HG03108 (cell line): ENCODE results near the gene CDC42BPB.

ENCODE experiments used
- ATAC-seq: cut with Tn5 transposase; IDR thresholded peaks from one replicate; pipeline ENCODE4 v1.9.1; 2021; ENCODE audit warnings: moderate library complexity; ENCODE audit not compliant: unreplicated experiment

CDC42BPB gene

DNA sequence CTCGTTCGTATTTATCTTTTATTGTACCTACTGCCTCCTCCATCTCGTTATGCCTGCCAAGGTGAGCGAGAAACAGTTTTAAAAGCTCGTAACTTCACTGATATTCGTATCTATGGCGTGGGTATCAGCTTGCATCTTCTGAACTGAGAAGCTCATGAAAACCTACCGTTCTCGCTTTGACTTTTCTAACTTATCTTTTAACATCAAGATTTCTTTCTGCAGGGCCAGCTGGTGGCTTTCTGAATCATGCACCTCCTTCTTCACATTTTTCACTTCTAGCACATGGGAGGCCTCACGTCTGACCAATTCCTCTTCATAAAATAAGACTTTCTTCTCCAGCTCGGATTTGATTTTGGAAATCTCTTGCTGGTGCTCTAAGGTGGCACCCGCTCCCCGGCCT is 89.0 kb downstream of the CDC42BPB start:
- ATAC-seq = no peak

DNA sequence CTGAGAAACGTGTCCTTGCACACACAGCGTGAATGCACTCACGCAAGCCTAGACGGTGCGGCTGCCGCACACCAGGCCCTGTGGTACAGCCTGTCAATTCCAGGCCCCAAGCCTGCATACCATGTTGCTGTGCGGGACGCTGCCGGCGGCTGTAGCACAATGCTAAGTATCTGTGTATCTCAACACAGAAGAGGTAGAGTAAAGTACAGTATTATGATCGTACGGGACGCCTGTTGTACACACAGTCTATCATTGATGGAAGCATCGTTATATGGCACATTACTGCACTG is 89.9 kb downstream of the CDC42BPB start:
- ATAC-seq = no peak

DNA sequence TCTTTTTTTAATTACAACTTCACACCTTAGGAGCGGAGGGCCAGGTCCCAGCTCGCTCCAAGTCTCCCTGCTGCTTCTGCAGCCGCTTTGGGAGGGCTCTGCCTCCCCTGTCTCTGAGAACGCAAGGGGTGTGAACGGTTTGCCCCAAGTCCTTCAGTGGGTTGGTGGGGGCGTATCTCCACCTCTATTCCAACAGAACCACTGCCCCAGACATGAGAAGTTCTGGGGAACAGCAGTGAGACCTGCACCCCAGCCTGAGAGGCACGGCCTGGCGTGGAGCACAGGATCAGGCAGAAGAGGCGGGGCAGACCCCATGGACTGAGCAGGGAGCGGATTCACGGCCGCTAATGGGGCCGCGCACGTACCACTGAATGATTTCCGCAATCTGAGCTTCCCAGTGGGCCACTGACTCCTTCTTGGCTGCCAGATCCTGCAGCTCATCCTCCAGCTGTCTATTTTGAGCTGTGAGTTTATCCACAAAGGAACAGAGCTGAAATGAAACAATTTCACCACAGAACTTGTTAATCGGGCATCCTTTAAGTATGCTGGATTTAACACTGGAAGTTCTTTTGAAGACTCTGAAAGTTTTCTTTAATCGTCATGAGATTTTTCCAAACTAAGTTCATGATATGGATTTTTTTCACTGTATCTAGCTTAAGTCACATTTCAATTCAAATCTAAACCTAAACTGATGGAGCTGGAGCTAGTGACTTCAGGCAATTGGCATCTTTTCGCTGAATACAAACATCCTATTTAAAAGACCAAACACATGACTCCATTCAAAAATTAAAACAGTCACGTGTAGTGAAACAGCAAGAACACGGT is 90.5 kb downstream of the CDC42BPB start:
- ATAC-seq = no peak

DNA sequence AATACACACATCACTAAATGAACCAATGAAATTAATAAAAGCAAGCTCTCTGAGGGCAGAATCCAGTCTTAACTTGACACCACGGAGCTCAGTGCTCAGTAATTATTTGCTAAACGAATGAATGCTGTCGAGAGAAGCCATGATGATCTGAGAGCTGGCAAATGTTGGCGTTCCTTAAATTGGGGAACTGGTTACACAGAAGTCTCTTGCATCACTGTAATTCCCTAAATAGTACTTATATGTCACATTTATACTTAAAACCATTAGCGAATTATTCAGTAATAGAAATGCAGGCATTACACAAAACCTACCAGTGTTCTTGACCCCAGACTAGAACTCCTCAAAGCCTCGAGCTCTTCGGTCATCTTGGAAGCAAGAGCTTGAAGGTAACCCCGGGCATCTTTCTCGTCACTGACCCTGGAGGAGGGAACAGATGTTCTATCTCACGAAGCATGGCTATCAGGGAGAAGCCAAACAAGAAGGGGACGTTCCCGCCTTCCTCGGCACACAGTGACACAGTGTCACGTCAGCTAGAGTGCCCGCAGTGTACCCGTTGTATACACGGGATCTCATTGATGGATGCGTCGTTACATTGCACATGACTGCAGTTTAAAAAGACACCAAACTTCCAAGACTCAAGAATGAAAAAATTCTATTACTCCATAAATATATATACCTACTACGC is 91.2 kb downstream of the CDC42BPB start:
- no peak for ATAC-seq

DNA sequence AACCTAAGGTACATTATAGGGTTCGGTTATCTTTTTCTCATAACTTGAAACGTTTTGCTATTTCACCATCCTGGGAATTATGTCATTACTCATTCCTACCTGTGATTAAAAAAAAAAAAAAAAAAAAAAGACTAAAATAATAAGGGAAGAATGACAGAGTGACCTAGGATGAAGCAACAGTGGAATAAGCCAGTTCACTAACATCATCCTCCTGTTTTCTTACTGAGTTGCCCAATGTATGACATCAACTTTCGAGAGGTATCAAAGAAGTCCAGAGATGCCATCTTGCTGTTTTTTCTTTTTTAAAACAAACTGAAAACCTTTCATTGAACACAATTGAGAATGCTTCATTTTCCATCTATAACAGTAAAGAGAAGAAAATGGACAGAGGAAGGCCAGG is 92.1 kb downstream of the CDC42BPB start:
- no peak for ATAC-seq

DNA sequence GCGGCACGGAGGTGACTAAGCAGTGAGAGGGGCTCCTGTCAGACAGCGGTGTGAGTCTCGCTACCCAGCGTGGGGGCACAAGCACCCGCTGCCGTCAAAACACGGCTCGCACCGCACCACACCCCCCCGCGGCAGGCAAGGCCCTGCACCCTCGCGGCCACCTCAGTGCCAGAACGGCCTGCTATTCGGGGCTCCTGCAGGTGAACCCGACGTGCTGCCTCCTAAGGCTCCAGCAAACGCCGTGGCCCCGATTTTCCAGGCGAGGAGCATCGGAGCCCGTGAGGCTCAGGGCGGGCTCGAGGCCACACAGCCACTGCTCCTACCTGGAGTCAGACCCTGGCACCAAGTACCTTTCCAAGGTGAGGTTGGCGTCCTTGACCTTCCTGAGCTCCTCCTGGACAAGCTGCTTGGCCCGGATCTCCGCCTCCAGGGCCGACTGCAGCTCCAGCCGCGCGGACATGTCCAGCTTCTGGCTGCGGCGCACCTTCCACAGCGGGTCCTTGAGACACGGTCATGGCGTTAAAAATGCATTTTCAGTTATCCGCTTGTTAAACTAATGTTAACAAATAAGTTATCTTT is 93.1 kb downstream of the CDC42BPB start:
- ATAC-seq = no peak

DNA sequence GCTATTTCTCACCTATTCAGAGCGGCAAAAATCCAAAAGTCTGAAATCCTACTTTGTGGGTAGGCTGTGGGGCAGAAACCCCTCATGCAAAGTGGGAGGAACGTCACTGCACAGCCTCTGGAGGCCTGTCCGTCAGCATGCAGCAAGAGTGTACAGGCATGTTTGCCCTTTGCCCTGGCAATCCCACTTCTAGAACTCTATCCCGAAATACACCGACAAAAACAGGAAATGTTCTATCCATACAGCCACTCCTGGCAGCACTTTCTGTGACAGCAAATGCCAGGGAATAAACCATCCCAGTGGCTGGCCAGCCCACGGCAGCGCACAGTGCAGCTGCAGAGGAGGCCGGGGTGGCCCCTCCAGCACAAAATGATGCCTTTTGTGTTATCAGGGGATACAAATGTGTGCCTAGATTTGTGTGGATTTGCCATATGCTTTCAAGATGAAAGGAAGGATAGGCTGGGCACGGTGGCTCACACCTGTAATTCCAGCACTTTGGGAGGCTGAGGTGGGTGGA is 95.2 kb downstream of the CDC42BPB start:
- no peak for ATAC-seq

DNA sequence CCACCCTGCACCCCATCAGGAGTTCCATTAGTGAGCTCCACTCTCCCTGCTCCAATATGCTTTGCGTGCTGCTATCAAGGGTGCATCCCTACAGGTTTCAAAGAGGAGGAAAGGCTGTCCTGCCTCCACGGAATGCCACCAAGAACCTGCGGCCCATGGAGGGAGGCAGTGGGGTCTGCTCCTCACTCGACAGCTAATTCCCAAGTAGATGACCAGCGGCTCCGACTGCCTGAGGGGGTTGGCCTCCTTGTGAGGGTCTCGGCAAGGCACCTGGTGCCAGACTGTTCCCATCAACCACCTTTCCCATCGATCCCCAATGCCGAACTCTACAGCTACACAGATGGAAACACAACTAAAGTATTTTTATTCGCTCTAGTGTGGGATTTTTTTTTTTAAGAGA is 98.9 kb downstream of the CDC42BPB start:
- ATAC-seq = no peak

DNA sequence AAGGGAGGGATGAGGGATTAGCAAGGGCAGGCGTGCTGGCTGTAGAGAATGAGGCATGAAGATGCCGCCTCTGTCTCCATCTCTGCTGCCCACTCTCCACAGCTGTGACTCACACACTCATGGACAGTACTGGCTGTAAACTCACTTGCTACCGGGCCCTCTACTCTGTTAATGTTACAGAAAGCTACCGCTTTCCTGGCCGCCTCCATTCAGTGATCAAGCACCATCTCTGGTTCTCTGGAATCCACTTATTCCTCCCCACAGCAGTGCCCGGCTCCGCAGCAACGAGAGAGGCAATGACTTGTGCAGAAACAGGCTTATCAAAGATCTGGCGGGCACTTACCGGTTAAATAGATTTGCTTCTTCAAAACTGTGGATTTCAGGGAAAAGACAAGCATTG is 100.1 kb downstream of the CDC42BPB start:
- ATAC-seq = no peak

DNA sequence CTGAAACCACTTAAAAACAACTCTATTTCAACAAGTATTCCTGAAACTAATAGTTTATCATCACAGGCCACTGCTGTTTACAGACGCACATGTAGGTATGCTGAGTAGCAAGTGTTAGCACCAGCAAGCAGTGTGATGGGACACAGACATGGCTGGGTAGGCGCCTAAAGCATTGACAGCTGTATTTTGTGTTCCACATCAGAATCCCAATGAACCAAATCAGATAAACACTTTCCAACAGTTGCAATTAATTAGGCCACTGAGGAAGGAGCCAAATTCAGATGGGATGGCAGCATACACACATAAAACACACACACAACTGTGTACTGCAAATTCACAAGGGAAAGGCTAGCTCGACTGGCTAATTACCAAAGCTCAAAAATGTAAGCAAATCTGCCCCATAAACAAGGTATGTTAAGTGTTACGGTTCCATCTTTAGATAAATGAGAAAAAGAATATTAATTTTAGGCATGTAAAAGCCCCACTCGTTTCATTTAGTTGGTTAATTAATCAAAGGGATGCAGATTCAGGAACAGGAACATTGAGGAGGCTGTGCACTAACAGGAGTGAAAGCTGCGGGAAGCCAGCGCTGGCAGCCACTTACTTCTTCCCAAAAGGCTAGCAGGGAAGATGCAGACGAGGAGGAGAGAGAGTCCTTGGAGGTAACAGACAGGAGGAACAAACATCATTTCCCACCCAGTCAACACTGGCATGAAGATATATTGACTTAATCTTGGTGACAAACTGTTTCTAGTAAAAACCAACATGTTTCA is 101.5 kb downstream of the CDC42BPB start:
- no peak for ATAC-seq

DNA sequence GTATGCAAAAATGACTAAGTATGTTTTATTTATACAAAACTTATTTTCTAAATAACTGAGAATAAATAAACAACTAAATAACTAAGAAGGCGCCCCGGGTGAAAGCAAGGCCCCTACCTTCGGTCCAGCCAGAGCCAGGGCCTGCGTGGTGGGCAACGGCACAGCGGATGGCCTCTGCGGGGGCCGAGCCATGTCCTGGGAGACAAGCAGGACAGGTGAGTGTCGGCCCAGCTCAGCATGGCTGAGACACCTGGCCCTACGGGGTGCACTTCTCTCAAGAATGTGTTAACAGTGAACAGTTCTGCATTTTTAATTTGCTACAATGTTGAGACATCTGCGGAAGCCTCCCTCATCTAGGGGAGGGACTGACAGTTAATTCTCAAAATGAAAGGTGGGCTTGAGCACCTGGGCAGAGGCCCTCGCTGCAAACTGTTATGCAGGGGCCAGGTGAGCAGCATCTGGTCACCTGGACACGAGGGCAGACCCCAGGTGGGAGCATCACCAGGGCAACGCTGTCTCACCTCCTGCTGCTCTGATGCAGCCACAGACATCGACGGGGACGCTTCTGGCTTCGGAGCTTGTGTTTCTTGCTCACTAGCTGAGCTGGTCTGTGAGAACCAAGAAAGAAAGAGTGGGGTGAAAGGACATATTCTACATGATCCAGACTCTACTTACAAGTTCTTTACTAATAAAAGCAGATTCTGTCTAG is 103.1 kb downstream of the CDC42BPB start:
- ATAC-seq = no peak

DNA sequence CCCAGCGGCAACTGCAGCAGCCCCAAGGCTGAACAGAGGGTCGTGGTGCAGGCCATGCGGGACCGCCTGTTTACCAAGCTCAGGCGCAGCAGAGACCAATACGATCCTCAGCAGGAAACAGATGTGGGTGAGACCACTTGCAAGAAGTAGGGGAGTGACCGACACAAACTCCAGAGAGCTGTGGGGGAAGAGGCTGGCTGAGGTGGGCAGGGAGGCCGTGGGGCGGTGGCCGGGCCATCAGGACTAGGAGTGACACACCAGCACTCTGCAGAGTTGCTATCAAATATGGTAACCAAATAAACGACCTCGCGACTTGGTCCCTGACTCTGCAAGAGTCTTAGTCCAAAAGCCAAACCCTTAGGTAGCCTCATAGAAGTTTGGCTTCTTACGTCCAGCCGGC is 104.2 kb downstream of the CDC42BPB start:
- no peak for ATAC-seq

DNA sequence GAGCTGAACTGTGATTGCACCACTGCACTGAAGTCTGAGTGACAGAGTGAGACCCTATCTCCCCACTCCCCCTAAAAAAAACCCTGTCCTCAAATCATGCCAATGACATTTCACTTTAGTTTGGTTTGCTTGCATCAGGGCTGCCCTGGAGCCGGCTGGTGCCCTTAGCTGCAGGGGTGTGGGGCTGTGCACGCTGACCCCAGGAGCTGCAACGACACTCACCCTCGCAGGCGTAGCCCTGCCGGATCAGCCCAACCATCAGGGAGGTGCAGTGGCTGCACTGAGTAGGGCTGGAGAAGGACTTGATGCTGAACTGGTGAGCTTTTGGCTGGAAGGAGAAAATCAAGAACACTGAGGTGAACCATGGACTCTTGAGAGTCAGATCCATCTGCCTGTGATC is 105.1 kb downstream of the CDC42BPB start:
- ATAC-seq = no peak

DNA sequence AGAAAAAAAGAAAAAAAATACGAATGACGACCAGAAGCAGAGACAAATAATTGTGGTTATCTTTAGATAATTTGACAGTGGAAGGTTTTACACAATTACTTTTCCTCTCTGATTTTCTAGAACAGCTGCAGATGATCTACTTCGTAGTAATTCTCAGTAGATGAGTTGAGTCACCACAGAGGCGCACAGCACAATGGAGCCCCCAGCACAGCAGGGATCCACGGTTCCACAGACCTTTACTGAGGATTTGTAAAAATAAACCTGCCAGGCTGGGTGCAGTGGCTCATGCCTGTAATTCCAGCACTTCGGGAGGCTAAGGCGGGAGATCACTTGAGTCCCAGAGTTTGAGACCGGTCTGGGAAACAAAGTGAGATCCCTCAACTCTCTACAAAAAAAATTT is 105.5 kb downstream of the CDC42BPB start:
- no peak for ATAC-seq

DNA sequence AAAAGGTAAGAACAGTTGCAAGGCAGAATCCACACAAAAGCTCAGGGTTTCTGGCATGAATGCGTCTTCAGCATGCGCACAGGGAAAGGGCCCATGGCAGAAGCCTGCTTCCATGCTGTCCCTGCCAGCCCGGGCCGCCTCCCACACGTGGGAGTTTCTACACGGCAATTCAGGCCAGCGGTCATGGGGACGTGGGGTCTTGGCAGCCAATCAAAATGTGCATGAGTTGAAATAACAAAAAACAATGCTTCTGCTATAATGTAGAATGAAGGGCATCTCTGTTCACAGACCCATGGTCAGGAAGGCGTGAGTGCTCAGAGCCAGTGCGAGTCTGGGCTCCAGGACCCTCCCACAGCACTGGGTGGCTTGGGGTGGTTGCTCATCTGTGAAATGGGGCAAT is 106.3 kb downstream of the CDC42BPB start:
- no peak for ATAC-seq

DNA sequence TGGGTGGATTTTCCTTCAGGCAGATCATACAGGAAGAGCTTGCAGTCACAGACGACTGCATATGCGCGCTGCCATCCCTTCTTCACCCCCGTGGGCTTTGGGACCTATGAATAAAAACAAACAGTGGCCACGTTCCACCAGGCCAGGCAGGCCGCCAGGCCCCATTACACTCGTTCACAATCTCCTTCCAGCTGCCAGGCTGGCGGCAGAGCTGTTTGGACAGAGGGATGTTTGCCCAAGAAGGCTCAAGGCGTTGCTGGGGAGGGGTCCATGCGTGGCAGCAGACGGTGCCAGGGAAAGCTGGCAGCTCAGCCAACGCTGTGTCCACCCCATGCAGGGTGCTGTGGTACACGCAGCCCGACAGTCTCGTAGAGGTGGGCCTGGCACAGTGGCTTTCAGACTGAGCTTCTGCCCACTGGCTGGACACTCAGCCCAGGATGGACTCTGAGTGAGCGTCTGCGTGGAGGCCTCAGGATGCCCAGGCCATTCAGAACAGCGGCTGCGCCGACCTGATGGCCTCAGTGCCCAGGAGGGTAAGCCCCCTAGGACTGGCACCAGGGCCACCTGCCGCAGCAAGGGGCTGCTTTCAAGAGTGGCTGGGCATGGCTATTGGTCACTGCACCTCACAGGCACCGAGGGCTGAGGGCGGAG is 107.4 kb downstream of the CDC42BPB start:
- ATAC-seq = no peak

DNA sequence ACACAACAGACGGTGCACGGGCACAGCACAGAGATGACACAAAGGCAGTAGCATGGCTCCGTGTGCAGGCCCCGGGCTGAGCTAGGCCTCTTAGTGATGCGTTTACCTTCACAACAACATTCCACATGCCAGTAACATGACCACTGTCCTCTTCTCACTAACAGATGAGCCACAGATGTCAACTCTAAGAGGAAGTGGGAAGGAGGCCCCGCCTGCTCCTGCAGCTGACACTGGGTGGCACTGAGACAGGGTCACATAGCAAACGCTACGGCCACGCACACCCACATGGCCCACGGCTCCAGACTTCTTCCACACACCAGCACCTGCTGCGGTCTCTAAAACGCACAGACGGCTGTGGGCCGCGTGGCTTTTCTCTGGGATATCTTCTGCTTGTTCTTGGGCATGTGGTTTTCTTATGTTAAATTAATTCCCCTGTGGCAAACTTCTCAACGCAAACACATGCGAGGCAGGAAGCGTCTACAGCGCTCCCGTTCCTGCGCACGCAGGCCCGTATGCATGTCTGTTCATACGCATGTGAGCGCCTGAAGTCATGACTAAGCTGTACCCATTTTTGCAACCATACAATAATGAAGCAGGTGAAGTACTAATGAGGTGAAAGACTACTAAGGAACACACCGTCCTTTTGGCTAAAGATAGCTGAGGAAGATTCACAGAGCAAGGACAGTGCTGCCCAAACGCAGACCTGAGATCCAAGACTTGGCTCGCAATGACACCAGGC is 108.1 kb downstream of the CDC42BPB start:
- ATAC-seq = no peak

DNA sequence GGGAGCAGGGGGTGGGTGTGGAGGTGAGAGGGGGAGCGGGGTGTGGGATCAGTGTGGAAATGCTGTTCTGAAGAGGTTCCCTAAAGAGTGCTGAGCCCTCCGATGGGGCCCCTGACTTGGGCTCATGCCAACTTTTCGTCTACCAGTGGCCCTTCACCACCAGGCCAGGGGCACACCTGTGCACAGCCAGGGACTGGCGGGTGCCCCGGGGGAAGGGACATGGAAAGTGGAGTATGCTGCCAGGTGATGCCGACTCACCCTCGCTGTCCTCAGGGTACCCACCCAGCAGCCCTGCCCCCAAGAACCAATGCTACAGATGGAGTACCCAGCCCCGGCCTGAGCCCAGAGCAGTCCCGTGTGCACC is 108.7 kb downstream of the CDC42BPB start:
- no peak for ATAC-seq

DNA sequence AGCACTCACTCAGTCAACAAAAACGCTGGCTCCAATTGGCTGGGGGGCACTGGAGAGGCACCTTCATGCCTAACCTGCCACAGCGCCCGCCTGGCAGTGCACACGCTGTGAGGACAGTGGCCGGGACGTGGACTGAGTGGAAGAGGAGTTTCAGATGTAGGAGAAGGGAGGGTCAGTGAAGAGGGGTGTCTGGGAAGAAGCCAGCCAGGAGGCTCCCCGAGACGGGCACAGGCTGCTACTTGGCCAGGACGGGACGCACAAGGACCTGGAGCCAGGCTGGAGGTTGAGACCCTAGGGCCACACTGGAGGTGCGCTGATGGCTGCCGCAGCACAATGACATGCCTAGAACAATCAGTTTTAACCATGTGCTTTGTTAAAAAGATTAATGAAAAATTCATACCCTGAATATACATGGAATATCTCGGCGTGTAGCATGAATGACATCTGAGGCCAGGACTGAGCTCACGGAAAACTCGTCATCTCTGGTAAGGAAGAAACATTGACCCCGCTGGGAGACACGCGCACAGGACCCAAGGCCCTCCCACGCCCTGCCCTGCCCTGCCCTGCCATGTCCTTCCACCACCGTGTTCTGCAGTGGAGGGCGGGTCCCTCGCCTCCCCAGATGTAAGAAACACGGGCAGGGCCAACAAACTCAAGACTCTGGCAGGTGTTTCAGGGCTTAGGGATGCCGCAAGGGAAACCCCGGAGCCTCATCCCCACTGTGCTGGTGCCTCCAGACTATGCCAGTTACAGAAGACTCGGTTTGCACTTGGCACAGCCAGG is 109.8 kb downstream of the CDC42BPB start:
- no peak for ATAC-seq
